Mucosa of descending colon (tissue), 3 donors: Measurements from ENCODE around the gene IL1RAPL2. TPM values are rescaled to one million over a fixed set of nuclear protein-coding genes. Genes with fewer than 3 reads are reported as not detected.

Experiments
- ATAC-seq: fragments of 200-7000 bp; cut with Tn5 transposase; one replicate; pipeline ENCODE4 v1.9.1; 2020; ENCODE audit warnings: mild to moderate bottlenecking, moderate library complexity
- DNase-seq, 3 donors: peaks; one replicate each; pipeline ENCODE4 v3.0.0-alpha.2; 2020
- H3K36me3 ChIP-seq: fragments of 200-600 bp; one replicate; pipeline ENCODE4 v1.8.0; 2021; ENCODE audit warnings: low read depth, mild to moderate bottlenecking
- H3K4me1 ChIP-seq: fragments of 200-600 bp; one replicate; pipeline ENCODE4 v1.8.0; 2021; ENCODE audit warnings: low read depth, mild to moderate bottlenecking
- H3K4me3 ChIP-seq: fragments of 200-600 bp; one replicate; pipeline ENCODE4 v1.8.0; 2021; ENCODE audit warnings: mild to moderate bottlenecking
- H3K9me3 ChIP-seq: fragments of 200-600 bp; one replicate; pipeline ENCODE4 v1.8.0; 2021; ENCODE audit warnings: mild to moderate bottlenecking
- CTCF ChIP-seq: fragments of 200-600 bp; IDR thresholded peaks from one replicate; pipeline ENCODE4 v1.8.0; 2022; ENCODE audit warnings: antibody characterized with exemption, mild to moderate bottlenecking
- intact Hi-C, 2 donors: fragments of 100-400 bp; cut with DNase I in 1 of 2; cut with micrococcal nuclease in 1 of 2; formaldehyde crosslinking; loops; one replicate each; pipeline versions ENCODE4 v1.11.0 to v1.11.1; 2022; cut with DNase I, micrococcal nuclease
- total RNA-seq, 3 donors: library from RNA; stranded (reverse); fragmentation: NEBNext Ultra II Directional in 2 of 3; extraction: Animal tissue kit (Norgen Biotek cat#: 25700) in 2 of 3; gene quantifications; one replicate each; pipeline versions ENCODE4 v1.2.1 to v1.2.4, GENCODE V29; 2021 to 2023
- donor health status: DM: no; HTN: no; CAD: no; lungs with moderate emphysema.
- donor health status: DM: no; HTN: no; CAD: no.
- donor health status: DM: no; HTN: yes; CAD: no.

The IL1RAPL2 gene
- total RNA-seq, 3 donors from 2014 or later, result 0.19 TPM; not detected in 2

DNA sequence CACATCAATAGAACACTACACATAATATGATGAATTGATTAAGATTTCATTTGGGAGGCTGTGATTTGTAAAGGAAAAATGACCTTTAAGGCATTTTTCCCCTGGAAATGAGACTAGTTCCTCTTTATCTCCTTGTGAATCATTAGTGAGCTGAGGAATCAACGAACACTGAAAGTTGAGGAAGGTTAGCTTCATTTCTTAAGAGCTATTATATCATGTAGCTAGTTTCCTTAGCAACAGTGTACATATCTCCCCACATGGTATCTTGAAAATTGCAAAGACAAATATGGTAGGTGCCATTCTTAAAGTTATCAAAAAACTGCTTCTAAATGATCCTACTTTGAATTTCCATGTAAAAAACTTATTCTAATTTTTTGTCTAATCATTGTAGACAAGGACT is 1128.8 kb downstream of the IL1RAPL2 start:
- DNase-seq, result no peak
- intact Hi-C loops, result no loop called here
- ATAC-seq, result no peak
- no peak for TF ChIP-seq CTCF
- no peaks in the 10 kb centered on the region for H3K9me3 ChIP-seq
- H3K4me1 ChIP-seq, result no peaks in the 10 kb centered on the region
- no peaks in the 10 kb centered on the region for H3K36me3 ChIP-seq
- no peak overlapping the region for H3K4me3 ChIP-seq

- DNase-seq, result no peak
- ATAC-seq, result no peak
- no peak overlapping the region for H3K4me3 ChIP-seq
- H3K9me3 ChIP-seq, result no peaks in the 10 kb centered on the region
- H3K36me3 ChIP-seq, result no peaks in the 10 kb centered on the region
- intact Hi-C loops, result no loop called here
- TF ChIP-seq CTCF, result no peak
- no peaks in the 10 kb centered on the region for H3K4me1 ChIP-seq
Measured at GRCh38 chrX:105695451-105695850, 1129.5 kb downstream of the IL1RAPL2 start.

GRCh38 chrX:105696870-105697269 is 1130.9 kb downstream of the IL1RAPL2 start:
- Histone ChIP-seq H3K36me3 (no peaks in the 10 kb centered on the region), H3K4me1 (no peaks in the 10 kb centered on the region), H3K9me3 (no peaks in the 10 kb centered on the region), H3K4me3 (no peak overlapping the region)
- TF ChIP-seq CTCF, result no peak
- intact Hi-C loops, result no loop called here
- DNase-seq, result no peak
- no peak for ATAC-seq

GRCh38 chrX:105697984-105698781 is 1132.2 kb downstream of the IL1RAPL2 start:
- DNase-seq (no peak), ATAC-seq (no peak)
- no peak for TF ChIP-seq CTCF
- Histone ChIP-seq H3K36me3 (no peaks in the 10 kb centered on the region), H3K4me1 (no peaks in the 10 kb centered on the region), H3K4me3 (no peak overlapping the region), H3K9me3 (no peaks in the 10 kb centered on the region)
- intact Hi-C loops, result no loop called here

DNA sequence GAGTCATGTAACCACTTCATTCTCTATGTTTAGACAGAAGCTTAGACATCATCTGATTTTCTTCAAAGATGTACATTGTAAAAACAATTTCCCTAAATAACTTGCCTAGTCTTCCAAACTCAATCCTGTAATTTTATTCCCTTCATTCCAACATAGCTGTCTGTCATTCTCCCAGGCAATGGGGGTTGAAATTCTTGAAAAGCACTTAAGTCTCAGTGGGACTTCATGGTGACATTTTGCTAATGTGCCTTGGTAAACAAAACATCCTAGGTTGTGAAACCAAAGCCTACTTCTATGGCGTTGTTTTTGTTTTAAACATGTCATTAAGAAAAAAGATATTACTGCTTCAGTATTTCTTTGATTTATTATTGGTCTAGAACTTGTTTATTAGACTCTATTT is 1134.3 kb downstream of the IL1RAPL2 start:
- Histone ChIP-seq H3K4me1 (no peaks in the 10 kb centered on the region), H3K36me3 (no peaks in the 10 kb centered on the region), H3K9me3 (no peaks in the 10 kb centered on the region), H3K4me3 (no peak overlapping the region)
- intact Hi-C loops, result no loop called here
- DNase-seq (no peak), ATAC-seq (no peak)
- TF ChIP-seq CTCF, result no peak
